GM21381 (cell line): Measurements from ENCODE around the gene IQCE.

Experiments
- ATAC-seq: cut with Tn5 transposase; IDR thresholded peaks from one replicate; pipeline ENCODE4 v1.9.1; 2021; ENCODE audit warnings: mild to moderate bottlenecking, moderate library complexity; ENCODE audit not compliant: unreplicated experiment

Gene IQCE

DNA sequence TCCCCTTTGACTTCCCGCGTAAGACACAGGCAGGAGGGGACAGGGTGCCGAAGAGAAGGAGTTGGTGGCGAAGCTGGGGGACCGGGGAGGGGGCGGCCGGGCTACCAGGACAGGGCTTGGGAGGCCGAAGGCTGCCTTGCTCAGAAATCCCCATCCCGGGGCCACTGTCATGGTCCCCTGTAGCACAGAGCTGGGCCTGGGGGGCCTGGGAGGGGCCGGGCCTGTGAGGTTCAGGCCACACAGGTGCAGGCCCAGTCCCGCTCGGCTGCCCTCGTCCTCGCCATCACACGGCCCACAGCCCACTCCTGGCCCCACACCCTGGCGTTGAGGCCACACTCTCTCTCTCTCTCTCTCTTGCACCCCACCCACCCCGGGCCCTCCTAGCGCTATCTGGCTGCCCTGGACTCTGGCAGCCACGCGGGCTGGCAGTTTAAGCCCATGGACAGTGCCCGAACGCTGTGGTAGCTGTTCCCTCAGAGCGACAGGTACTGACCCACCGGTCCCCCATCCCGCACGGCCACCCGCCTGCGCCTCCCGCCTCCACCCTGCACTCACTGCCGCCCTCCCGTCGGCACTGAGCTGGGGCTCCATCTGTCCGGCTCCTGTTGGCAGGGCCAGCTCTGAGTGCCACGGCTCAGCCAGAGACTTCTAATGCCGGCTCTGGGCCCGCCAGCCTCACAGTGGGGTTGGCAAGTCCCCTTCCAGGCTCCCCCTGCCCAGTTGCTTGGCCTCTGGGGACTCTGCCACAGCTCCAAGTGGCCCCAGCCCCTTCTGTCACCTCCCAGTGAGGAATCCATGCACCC, 101.0 kb downstream of the IQCE start:
- no peak for ATAC-seq

DNA sequence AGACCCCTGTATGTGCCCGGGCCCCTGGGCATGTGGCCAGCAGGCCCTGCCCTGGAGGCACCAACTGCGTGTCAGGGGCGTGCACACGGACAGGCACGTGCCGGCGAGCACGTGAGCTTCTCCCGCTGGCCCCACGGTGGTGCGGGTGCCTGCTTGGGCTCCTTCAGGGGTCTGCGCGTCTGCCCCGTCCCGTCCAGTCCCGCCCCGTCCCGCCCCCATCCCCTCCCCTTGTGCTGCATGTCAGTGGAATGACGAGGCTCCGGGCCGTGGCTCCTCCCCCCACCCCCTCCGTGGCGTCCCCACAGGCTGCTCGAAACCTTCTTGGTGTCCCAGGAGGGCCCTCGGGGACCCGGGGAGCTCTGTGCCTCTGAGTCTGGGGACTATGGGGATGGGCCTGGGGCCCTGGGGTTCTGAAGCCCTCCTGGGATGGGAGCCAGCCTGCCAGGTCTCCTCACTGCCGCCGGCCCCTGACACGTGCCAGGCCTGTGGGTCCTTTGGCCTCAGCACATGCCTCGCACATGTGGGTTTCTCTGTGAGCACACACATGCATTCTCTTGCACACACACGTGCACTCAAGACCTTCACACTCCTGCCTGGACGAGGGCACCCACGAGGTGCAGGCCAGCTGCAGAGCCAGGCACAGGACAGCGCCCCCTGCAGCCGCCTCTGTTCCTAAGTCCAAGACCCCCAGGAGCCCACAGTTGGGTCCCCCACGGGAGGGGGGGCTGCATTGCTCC, 101.7 kb downstream of the IQCE start:
- ATAC-seq = no peak

DNA sequence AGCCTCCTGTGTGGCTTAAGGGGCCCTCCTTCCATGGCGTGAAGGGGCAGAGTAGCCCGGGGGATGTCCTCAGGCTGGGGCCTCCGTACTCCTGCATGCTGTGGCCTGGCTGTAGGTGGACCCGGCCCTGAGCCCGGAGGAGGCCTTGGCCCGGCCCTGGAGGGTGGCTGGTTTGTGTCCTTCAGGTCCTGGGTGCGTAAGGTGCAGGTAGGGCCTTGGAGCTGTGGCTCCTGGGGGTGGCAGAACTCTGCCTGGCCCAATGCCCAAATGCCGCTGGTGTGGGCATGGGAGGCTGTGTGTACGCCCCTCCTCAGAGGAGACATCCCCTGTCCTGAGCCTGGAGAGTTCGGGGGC, 102.3 kb downstream of the IQCE start:
- no peak for ATAC-seq

DNA sequence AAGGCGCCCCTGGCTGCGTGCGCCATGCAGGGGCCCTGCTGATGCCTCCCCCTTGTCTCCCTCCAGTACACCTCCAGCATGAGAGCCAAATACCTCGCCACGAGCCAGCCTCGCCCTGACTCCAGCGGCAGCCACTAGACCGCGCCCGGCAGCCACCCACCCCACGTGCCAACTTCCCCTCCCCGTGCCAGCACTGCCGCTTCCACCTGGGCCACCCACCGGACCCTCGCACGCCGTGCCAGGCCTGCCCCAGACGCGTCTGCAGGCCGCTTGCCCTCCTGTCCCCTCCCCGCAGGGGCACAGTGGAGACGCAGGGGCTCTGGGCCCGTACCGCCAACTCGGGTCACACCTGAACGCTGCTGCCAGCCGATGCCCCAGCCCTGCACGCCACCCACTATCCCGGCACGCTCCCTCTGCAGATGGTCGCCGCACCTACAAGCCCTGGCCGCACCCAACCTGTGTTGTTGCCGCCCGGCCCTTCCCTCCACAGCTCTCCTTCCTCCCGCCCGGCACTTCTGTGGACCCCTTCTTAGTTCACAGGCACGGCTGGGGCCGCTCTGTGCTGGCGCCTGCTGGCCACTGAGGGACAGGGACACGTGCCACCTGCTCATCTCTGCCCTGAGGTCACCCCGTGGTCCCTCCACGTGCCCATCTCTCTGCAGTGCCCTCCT, 103.0 kb downstream of the IQCE start:
- no peak for ATAC-seq

GRCh38 chr7:2662273-2663120, 103.7 kb downstream of the IQCE start:
- ATAC-seq = no peak

DNA sequence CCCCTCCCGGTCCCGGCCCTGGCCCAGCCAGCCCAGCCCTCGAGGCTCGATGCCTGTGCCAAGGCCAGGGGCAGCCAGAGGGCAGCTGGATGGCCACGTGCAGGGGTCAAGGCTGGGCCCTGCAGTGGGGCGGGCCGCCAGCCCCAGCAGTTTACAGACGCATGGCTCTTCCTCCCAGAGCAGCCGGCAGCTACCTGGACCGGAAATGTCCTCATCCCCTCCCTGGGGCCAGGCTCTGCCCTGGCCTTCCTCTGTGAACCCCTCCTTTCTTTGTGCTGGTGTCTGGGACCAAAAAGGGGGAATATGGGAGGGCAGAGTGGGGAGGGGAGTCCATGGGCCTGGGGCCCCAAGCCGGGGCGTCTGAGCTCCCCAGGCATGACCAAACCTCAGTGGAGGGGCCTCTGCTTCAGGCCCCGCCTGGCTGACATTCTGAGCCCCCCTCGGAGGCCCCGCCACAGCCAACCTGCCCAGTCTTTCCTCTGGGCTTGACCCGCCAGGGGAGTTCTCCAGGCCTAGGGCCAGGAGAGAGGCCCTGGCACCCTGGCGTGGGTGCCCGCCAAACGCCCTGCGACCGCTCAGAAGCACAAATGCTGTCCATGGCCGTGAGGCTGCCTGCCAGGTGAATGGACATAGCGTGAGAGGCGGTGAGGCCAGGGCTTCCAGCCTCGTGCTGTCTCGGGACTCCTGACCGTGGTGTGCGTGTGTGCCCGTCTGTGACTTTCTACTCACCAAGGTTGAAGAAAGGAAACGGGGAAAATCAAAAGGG, 104.5 kb downstream of the IQCE start:
- no peak for ATAC-seq

GRCh38 chr7:2663960-2664359, 105.2 kb downstream of the IQCE start:
- no peak for ATAC-seq
